Activated naive CD4-positive, alpha-beta T cell treated with anti-CD3 and anti-CD28 coated beads, Interleukin-2, amount 10 ng/mL, durations not matched to agents 7 days and 5 days (primary cell): ENCODE measurements around the gene F13A1.
"Not testable (repeated sequence)": the region's sequence is repeated elsewhere in the genome, so short reads cannot be mapped to it uniquely, and the experiment has no call there.

ENCODE experiments used
- CTCF ChIA-PET: fragments of 350-600 bp; sonication (Branson Sonifier 250); formaldehyde crosslinking; loops from one replicate; lab custom pipeline; 2021; ENCODE audit warnings: antibody characterized with exemption; lab: Charles Lee
- DNase-seq: peaks from one replicate; pipeline ENCODE4 v3.0.0-alpha.2; 2020
- H3K27ac Mint-ChIP-seq: one replicate; pipeline ENCODE4 v1.8.0; 2021; ENCODE audit warnings: mild to moderate bottlenecking, moderate library complexity, mixed read lengths
- H3K27me3 Mint-ChIP-seq: one replicate; pipeline ENCODE4 v1.8.0; 2021; ENCODE audit warnings: mild to moderate bottlenecking, mixed read lengths
- H3K36me3 Mint-ChIP-seq: one replicate; pipeline ENCODE4 v1.8.0; 2021; ENCODE audit warnings: mixed read lengths
- H3K4me1 Mint-ChIP-seq: one replicate; pipeline ENCODE4 v1.8.0; 2021; ENCODE audit warnings: mixed read lengths
- H3K4me3 Mint-ChIP-seq: one replicate; pipeline ENCODE4 v1.8.0; 2021; ENCODE audit warnings: mild to moderate bottlenecking, moderate library complexity, mixed read lengths
- H3K9me3 Mint-ChIP-seq: one replicate; pipeline ENCODE4 v1.8.0; 2021; ENCODE audit warnings: mixed read lengths

The F13A1 gene

DNA sequence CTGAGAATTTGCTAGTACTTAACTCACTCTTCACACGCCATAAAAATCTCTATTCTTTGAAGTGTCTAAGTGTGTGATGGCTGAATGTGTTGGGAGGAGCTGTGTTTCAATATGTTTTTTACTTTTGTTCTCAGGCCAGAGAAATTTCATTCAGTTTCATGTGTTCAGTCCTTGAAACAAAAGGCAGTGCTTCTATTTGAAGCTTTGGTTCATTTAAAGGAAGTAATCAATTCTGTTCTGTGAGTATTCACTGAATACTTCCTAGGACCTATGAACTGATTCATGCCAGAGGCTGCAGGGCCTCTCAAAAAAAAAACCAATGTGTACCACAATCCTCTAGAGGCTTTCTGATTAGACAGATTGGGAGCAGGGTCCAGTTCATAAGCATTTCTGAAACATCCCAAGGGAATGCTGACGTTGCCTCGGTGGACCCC is 12.4 kb upstream of the F13A1 start:
- Mint-ChIP-seq H3K27ac (no peak overlapping the region), H3K9me3 (no peaks in the 10 kb centered on the region), H3K36me3 (no peaks in the 10 kb centered on the region), H3K27me3 (peaks cover 10% of the 10 kb centered on the region), H3K4me1 (peaks cover 5% of the 10 kb centered on the region), H3K4me3 (no peak overlapping the region)
- CTCF ChIA-PET, result no interaction called here
- no peak for DNase-seq

DNA sequence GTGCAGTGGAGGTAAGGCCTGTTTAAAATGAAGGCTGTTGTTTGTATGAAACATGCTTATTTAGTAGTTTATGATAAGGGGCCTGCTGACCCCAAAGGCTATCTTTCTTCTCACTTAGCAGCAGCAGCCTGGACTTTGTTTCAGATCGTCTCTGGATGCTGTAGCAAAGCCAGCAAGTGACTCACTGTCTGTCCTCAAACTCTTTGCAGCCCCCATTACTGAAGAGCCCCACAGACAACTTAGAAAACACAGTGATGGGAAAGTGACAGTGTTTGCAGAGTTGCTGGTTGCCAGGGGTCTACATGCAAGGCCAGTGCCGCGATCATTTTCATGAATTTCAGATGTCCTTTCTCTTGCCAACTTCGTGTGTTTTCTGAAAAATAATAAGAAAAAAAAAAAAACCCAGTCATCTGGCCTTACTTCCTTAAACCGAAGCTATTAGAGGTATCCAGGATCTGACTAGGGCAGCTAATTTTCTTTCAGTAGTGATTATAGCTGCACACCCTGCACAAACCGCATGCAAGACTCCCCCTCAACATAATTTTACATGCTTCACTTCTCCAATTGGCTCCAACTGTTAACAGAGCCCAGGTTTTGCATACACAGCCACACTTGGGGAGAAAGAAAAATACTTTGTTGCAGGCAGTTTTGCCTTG is 11.6 kb upstream of the F13A1 start:
- H3K36me3 Mint-ChIP-seq, result no peaks in the 10 kb centered on the region
- H3K27me3 Mint-ChIP-seq, result peaks cover 10% of the 10 kb centered on the region
- no peaks in the 10 kb centered on the region for H3K9me3 Mint-ChIP-seq
- DNase-seq, result no peak
- H3K4me1 Mint-ChIP-seq, result peaks cover 5% of the 10 kb centered on the region
- CTCF ChIA-PET, result no interaction called here
- H3K4me3 Mint-ChIP-seq, result no peak overlapping the region
- no peak overlapping the region for H3K27ac Mint-ChIP-seq

DNA sequence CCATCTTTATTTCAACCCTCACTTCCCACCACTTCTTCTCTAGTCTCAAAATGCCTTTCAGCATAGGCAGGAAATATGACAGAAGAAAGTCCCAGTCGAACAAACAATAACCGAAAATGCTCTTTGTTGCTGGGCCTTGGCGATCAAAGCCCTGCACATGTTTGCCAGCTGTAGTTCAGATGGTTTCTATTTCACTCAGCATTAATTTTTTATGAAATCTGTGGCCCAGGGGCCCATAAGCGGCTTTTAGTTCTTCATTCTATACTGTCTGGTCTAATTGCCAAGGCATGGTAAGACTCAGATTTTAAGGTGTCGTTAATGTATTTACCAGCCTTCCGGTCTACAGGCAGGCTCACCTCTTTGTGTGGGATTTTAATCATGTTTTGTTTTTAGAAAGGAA is 10.9 kb upstream of the F13A1 start:
- DNase-seq, result no peak
- Mint-ChIP-seq H3K4me3 (no peak overlapping the region), H3K27ac (no peak overlapping the region), H3K4me1 (peaks cover 5% of the 10 kb centered on the region), H3K36me3 (no peaks in the 10 kb centered on the region), H3K9me3 (no peaks in the 10 kb centered on the region), H3K27me3 (peaks cover 12% of the 10 kb centered on the region)
- CTCF ChIA-PET, result no interaction called here

DNA sequence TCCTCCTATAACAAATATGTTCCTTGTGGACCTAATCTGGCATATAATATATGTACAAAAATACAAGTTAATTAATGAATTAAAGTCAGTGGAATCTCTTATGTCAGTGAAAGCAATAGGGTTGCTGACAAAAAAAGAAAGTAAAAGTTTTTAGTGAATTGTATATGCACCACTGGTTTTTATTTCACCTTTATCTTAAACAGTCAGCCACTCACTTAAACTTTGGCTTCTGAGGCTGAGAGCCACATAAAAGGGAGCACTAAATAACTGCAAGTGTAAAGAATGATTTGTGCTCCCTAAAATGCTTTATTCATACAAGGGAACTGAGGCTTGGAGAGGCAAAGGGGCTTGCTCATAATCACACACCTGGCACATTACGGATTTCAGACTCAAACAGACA is 9.9 kb upstream of the F13A1 start:
- CTCF ChIA-PET, result no interaction called here
- Mint-ChIP-seq H3K36me3 (no peaks in the 10 kb centered on the region), H3K9me3 (no peaks in the 10 kb centered on the region), H3K27ac (no peak overlapping the region), H3K4me3 (no peak overlapping the region), H3K27me3 (peaks cover 17% of the 10 kb centered on the region), H3K4me1 (peaks cover 5% of the 10 kb centered on the region)
- no peak for DNase-seq

GRCh38 chr6:6328451-6328850 is 8.0 kb upstream of the F13A1 start:
- peaks cover 22% of the 10 kb centered on the region for H3K27me3 Mint-ChIP-seq
- H3K9me3 Mint-ChIP-seq, result no peaks in the 10 kb centered on the region
- H3K27ac Mint-ChIP-seq, result no peak overlapping the region
- no peak overlapping the region for H3K4me3 Mint-ChIP-seq
- DNase-seq, result no peak
- peaks cover 5% of the 10 kb centered on the region for H3K4me1 Mint-ChIP-seq
- no peaks in the 10 kb centered on the region for H3K36me3 Mint-ChIP-seq
- CTCF ChIA-PET, result no interaction called here

- Mint-ChIP-seq H3K9me3 (no peaks in the 10 kb centered on the region), H3K27me3 (peaks cover 64% of the 10 kb centered on the region), H3K4me1 (no peaks in the 10 kb centered on the region), H3K4me3 (no peak overlapping the region), H3K36me3 (no peaks in the 10 kb centered on the region), H3K27ac (no peak overlapping the region)
- DNase-seq, result no peak
- CTCF ChIA-PET, result no interaction called here
Observed at GRCh38 chr6:6323352-6323751, 2.9 kb upstream of the F13A1 start.

- Mint-ChIP-seq H3K27me3 (peaks cover 76% of the 10 kb centered on the region), H3K4me3 (no peak overlapping the region), H3K36me3 (no peaks in the 10 kb centered on the region), H3K4me1 (no peaks in the 10 kb centered on the region), H3K27ac (no peak overlapping the region), H3K9me3 (no peaks in the 10 kb centered on the region)
- DNase-seq, result no peak
- CTCF ChIA-PET, result no interaction called here
Observed at GRCh38 chr6:6320901-6321300, 439 bp upstream of the F13A1 start.

DNA sequence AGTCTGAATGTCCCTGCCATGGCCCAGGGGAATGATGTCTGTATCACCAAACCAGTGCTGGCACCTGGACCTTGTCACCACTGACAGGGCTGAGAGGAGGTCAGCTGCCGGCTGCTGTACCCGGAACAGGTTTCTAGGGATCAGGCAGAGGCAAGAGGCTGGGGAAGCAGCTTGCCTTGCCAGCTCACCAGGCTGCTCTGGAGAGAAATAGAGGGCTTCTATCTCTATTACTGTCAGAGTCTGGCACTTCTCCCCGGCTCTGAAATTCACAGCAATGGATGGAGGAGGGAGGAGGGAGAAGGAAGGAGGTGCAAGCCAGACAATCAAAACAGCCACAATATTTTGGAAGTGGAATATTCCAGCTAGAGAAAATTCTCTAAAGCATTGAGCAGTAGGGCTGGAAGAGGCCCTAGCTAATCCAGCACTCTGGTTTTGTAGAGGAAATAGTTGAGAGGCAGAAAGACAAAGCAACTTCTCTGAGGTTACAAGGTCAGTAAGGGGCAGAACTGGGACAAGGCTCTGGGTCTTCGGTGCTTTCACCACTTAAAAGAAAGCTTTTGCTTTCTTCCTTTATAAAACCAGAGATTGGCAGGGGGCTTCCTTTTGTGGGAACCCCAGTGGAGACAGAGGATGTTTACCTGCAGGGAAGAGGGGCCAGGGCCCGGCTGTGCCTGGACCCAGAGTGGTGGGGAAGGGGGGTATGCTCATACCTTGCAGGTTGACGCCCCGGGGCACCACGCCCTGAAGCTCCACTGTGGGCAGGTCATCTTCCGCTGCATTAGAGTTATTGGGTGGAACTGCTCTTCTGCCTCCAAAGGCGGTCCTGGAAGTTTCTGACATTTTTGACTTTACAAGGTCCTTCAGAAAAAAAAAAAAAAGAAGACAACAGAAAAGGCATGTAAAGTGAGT is 2.4 kb downstream of the F13A1 start:
- peaks cover 72% of the 10 kb centered on the region for H3K27me3 Mint-ChIP-seq
- CTCF ChIA-PET, result no interaction called here
- H3K36me3 Mint-ChIP-seq, result no peaks in the 10 kb centered on the region
- no peaks in the 10 kb centered on the region for H3K4me1 Mint-ChIP-seq
- H3K9me3 Mint-ChIP-seq, result no peaks in the 10 kb centered on the region
- H3K4me3 Mint-ChIP-seq, result no peak overlapping the region
- H3K27ac Mint-ChIP-seq, result no peak overlapping the region
- no peak for DNase-seq

DNA sequence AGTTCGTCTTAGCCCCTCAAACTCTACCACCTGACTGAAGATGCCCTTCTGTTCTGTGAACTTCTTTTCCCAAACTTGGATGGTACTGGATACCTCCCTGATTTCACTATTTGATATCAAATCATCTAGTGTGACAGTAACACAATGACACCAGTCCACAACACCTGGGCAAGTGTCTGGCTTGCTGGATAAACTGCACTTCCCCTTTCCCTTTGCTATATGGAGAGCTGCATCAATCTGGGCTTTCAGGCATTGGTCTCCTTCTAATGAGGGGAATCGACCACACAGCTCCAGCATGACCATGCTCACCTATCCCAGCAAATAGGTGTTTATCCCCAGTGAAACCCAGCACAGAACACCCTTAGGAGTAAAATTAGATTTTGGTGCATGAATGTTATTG is 3.1 kb downstream of the F13A1 start:
- no peaks in the 10 kb centered on the region for H3K9me3 Mint-ChIP-seq
- no peak overlapping the region for H3K4me3 Mint-ChIP-seq
- H3K36me3 Mint-ChIP-seq, result no peaks in the 10 kb centered on the region
- CTCF ChIA-PET, result no interaction called here
- no peak for DNase-seq
- peaks cover 65% of the 10 kb centered on the region for H3K27me3 Mint-ChIP-seq
- H3K4me1 Mint-ChIP-seq, result no peaks in the 10 kb centered on the region
- no peak overlapping the region for H3K27ac Mint-ChIP-seq

DNA sequence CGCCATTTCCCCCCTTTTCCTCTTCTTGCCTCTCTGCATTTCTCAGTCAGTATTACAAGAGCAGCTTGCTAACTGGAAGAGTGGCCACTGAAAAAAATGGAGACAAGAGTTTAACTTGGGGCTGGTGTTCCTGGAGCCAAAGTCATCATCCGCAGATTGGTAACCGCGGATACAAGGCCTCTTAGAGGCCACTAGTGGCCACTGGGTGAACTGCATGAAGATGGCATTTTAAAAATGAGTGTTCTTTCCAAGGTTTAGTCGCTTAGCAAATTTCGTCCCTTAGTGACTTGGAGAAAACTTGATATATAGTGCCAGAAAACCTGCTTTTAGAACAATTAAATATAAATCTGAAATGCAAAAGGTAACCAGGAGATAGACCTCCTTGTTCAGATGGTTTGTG is 4.8 kb downstream of the F13A1 start:
- no peak overlapping the region for H3K27ac Mint-ChIP-seq
- CTCF ChIA-PET, result no interaction called here
- H3K27me3 Mint-ChIP-seq, result peaks cover 48% of the 10 kb centered on the region
- no peaks in the 10 kb centered on the region for H3K36me3 Mint-ChIP-seq
- no peak overlapping the region for H3K4me3 Mint-ChIP-seq
- no peaks in the 10 kb centered on the region for H3K4me1 Mint-ChIP-seq
- no peaks in the 10 kb centered on the region for H3K9me3 Mint-ChIP-seq
- peak; percentile 47 for DNase-seq

DNA sequence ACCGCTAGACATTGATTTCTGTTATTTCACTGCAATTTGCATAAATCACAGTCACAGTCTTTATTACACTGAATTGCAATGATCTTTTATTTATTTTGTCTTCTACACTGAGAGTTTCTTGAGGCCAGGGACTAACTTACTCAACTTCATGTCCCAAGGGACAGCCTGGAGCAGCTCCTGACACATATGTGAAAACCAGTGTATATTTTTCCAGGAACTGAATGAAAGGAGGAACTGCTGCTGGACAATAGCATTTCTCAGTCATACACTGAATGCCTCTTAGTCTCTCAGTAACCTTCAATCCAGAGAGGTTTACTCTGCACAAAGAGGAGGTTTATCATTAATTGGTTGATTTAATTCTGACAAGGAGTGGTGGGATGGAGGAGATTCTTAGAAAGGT is 5.9 kb downstream of the F13A1 start:
- Mint-ChIP-seq H3K27me3 (peaks cover 39% of the 10 kb centered on the region), H3K4me3 (no peak overlapping the region), H3K36me3 (no peaks in the 10 kb centered on the region), H3K27ac (no peak overlapping the region), H3K9me3 (no peaks in the 10 kb centered on the region), H3K4me1 (no peaks in the 10 kb centered on the region)
- no peak for DNase-seq
- CTCF ChIA-PET, result interaction anchor here (0.7 kb wide), 1 partner anchor 567 kb away, joined by 3 read pairs; no protein-coding TSS in a partner anchor

DNA sequence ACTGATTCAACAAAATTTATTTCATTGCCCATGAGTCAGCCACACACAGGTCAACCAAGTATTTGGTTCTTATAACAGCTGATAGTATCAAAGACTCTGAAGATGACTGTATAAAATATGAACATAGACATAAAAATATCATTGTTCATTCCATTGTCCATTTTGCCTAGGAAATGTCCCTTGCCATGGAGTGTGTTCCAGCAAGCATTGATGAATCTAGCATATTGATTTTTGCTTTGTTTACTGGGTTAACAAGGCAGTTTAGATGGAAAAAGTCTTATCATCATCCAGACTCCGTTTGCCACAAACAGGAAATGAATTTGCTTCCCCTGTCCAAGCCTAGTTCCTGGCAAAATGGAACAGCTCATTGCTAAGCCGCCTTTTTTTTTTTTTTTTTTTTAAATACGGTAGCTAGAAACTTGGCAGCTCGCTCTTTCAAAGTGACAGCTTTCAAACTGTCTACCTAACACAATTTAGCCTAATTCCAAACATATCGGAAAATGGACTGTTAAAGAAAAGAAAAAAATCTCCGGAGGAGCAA is 7.5 kb downstream of the F13A1 start:
- no peaks in the 10 kb centered on the region for H3K4me1 Mint-ChIP-seq
- no peak for DNase-seq
- peaks cover 30% of the 10 kb centered on the region for H3K27me3 Mint-ChIP-seq
- H3K9me3 Mint-ChIP-seq, result no peaks in the 10 kb centered on the region
- H3K4me3 Mint-ChIP-seq, result no peak overlapping the region
- CTCF ChIA-PET, result no interaction called here
- H3K27ac Mint-ChIP-seq, result no peak overlapping the region
- H3K36me3 Mint-ChIP-seq, result no peaks in the 10 kb centered on the region

DNA sequence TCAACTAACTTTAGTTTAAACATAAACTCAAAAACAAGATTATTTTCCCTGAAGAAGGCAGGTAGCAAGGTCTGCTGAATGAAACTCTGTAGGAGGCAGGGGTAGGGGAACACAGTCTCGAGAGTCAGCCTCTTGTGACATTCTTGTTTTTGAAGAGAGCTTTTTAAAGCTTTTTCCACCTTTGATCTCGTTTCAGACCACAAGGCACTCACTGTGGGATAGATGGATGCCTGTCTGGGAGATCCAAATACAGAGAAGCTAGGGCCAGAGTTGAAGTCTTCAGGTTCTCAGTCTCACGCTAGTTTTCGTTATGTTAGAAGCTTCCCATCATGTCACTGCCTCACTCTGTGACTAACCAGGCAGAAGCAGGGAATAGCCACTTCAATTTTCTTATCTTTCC is 14.9 kb downstream of the F13A1 start:
- H3K27me3 Mint-ChIP-seq, result peaks cover 17% of the 10 kb centered on the region
- H3K4me1 Mint-ChIP-seq, result no peaks in the 10 kb centered on the region
- H3K27ac Mint-ChIP-seq, result no peak overlapping the region
- no peaks in the 10 kb centered on the region for H3K36me3 Mint-ChIP-seq
- no peak for DNase-seq
- no peaks in the 10 kb centered on the region for H3K9me3 Mint-ChIP-seq
- H3K4me3 Mint-ChIP-seq, result no peak overlapping the region
- CTCF ChIA-PET, result interaction anchor here (1.2 kb wide), 1 partner anchor 242 kb away, joined by 3 read pairs; no protein-coding TSS in a partner anchor

- CTCF ChIA-PET, DNase-seq, H3K4me3 Mint-ChIP-seq, H3K4me1 Mint-ChIP-seq, H3K27me3 Mint-ChIP-seq, H3K9me3 Mint-ChIP-seq, H3K36me3 Mint-ChIP-seq, H3K27ac Mint-ChIP-seq: not testable (repeated sequence)
Observed at GRCh38 chr6:6300383-6300782, 20.1 kb downstream of the F13A1 start.

DNA sequence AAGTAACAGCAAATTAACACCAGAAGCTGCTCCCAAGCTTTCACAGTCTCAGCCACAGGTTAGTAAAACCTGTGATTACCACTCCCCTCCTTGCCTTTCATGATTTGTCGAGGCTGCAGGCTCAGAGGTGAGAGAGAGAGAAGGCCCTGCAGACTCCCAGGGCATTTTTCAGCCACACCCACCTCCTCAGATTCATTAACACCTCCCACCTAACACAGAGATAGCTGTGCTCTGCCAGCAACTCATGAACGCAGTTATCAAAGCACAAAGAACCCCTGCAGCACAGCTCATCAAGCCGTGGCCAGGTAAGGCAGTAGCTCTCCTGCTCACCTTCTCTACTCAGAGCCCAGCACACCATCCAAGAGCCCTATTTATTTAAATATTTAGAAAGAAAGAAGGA is 27.1 kb downstream of the F13A1 start:
- CTCF ChIA-PET, result no interaction called here
- Mint-ChIP-seq H3K27ac (no peak overlapping the region), H3K4me1 (no peaks in the 10 kb centered on the region), H3K27me3 (peaks cover 6% of the 10 kb centered on the region), H3K36me3 (no peaks in the 10 kb centered on the region), H3K9me3 (peaks cover 2% of the 10 kb centered on the region), H3K4me3 (no peak overlapping the region)
- no peak for DNase-seq
